Activated CD8-positive, alpha-beta T cell treated with anti-CD3 and anti-CD28 coated beads, Interleukin-2, amount 10 ng/mL, durations not matched to agents 7 days and 5 days (primary cell): Measurements from ENCODE around the gene CAND2. TPM values are rescaled to one million over a fixed set of nuclear protein-coding genes. Genes with fewer than 3 reads are reported as not detected.

Experiments
- ATAC-seq: fragments of 150-1000 bp; cut with Tn5 transposase; one replicate; pipeline ENCODE4 v1.10.0; 2021; ENCODE audit warnings: moderate library complexity
- CTCF ChIA-PET: fragments of 350-600 bp; sonication (Branson Sonifier 250); formaldehyde crosslinking; loops from one replicate; lab custom pipeline; 2021; ENCODE audit warnings: antibody characterized with exemption; lab: Charles Lee
- POLR2A ChIA-PET: fragments of 350-600 bp; sonication (Branson Sonifier 250); formaldehyde crosslinking; loops from one replicate; lab custom pipeline; 2021; ENCODE audit warnings: antibody characterized with exemption; lab: Charles Lee
- DNase-seq: peaks from one replicate; pipeline ENCODE4 v3.0.0-alpha.2; 2020
- H3K27ac Mint-ChIP-seq: one replicate; pipeline ENCODE4 v1.8.0; 2021; ENCODE audit warnings: mild to moderate bottlenecking, mixed read lengths
- H3K27me3 Mint-ChIP-seq: one replicate; pipeline ENCODE4 v1.8.0; 2021; ENCODE audit warnings: low read depth, mixed read lengths
- H3K36me3 Mint-ChIP-seq: one replicate; pipeline ENCODE4 v1.8.0; 2021; ENCODE audit warnings: low read depth, mixed read lengths
- H3K4me1 Mint-ChIP-seq: one replicate; pipeline ENCODE4 v1.8.0; 2021; ENCODE audit warnings: low read depth, mixed read lengths
- H3K4me3 Mint-ChIP-seq: one replicate; pipeline ENCODE4 v1.8.0; 2021; ENCODE audit warnings: mild to moderate bottlenecking, mixed read lengths
- H3K9me3 Mint-ChIP-seq: one replicate; pipeline ENCODE4 v1.8.0; 2022; ENCODE audit warnings: mixed read lengths; ENCODE audit not compliant: insufficient read depth
- total RNA-seq, 2 experiments: library from RNA; stranded (reverse); gene quantifications; one replicate each; pipeline ENCODE4 v1.2.3, GENCODE V29; 2021

CAND2 gene
- total RNA-seq, 2 experiments from 2014 or later = 0.31 to 0.53 TPM

DNA sequence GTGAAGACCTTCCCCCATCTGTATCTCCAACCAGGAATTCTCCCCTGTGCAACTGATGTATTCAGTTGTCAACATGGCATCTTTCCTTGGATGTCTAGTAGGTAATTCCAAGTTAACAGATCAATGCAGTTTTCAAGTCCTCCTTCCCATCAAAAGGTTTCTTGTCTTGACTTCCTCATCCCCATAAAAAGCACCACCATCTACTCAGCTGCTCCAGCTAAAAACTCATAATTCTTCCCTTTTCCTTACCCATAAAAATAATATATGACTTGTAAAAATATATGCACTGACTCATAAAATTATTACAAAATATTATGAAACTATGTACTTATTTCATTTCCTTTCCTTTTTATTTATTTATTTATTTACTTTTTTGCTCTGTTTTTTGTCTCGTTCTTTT is 5.0 kb upstream of the CAND2 start:
- ATAC-seq (no peak), DNase-seq (no peak)
- Mint-ChIP-seq H3K4me1 (peaks cover 3% of the 10 kb centered on the region), H3K27me3 (peaks cover 17% of the 10 kb centered on the region), H3K4me3 (no peak overlapping the region), H3K36me3 (no peaks in the 10 kb centered on the region), H3K9me3 (no peaks in the 10 kb centered on the region), H3K27ac (no peak overlapping the region)
- CTCF ChIA-PET = no interaction called here
- POLR2A ChIA-PET = no interaction called here

DNA sequence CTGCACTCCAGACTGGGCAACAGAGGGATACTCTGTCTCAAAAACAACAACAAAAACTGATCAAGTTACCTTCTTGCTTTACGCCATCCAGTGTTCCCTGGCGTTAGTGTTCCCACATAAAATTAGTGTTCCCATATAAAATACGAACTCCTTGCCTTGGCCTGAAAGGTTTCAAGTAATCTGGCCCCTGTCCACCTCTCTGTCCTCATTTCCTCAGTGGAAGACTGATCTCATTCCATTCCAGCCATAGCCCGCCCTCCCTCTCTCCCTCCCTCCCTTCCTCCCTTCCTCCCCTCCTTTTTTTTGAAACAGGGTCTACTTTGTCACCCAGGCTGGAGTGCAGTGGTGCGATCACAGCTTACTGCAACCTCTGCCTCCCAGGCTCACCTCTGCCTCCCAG is 2.8 kb upstream of the CAND2 start:
- ATAC-seq (no peak), DNase-seq (no peak)
- Mint-ChIP-seq H3K36me3 (no peaks in the 10 kb centered on the region), H3K27ac (no peak overlapping the region), H3K4me3 (no peak overlapping the region), H3K27me3 (peaks cover 22% of the 10 kb centered on the region), H3K4me1 (peaks cover 6% of the 10 kb centered on the region), H3K9me3 (no peaks in the 10 kb centered on the region)
- CTCF ChIA-PET = interaction anchor here (1.0 kb wide), 1 partner anchor 17 kb away, joined by 3 read pairs; no protein-coding TSS in a partner anchor
- POLR2A ChIA-PET = no interaction called here

DNA sequence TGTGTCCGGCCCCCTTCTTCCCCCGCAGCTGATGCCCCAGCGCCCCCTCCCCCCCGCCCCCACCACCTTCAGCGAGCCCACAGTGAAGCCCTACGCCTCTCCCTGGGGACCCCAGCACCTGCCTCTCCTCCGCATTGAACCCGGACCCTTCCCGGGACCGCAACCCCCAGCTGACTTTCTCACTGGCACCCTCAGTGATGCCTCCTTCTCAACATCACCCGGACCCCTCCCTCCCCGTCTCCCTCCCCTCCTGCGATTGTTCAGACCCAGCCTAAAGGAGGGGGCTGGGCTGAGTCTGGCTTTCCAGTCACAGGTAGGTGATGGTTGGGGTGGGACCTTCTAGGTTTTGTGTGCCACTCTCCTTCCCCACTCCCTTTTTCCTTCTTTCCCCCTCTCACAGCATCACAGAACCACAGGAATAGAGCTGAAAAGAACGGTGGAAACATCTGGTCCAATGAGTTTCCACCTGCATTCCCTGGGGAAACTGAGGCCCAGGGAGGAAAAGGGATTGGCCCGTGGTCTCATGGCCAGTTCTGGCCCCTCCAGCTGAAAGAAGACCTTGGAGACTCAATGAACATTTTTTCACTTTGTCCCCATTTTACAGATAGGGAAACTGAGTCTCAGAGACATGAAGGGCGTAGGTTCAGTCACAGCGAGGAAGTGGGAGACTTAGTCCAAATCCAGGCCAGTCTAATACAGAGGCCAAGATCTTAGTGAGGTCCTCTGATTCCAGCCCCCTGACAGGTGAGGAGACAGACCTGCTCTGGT is 828 bp downstream of the CAND2 start:
- Mint-ChIP-seq H3K9me3 (no peaks in the 10 kb centered on the region), H3K36me3 (no peaks in the 10 kb centered on the region), H3K4me1 (peaks cover 6% of the 10 kb centered on the region), H3K27ac (no peak overlapping the region), H3K27me3 (peaks cover 17% of the 10 kb centered on the region), H3K4me3 (no peak overlapping the region)
- ChIA-PET CTCF (interaction anchor here (0.9 to 2.4 kb wide), 4 partner anchors 10 to 94 kb away, joined by 4 to 15 read pairs (median 5); partner anchors contain the start of gene RPL32), POLR2A (no interaction called here)
- no peak for DNase-seq
- no peak for ATAC-seq

DNA sequence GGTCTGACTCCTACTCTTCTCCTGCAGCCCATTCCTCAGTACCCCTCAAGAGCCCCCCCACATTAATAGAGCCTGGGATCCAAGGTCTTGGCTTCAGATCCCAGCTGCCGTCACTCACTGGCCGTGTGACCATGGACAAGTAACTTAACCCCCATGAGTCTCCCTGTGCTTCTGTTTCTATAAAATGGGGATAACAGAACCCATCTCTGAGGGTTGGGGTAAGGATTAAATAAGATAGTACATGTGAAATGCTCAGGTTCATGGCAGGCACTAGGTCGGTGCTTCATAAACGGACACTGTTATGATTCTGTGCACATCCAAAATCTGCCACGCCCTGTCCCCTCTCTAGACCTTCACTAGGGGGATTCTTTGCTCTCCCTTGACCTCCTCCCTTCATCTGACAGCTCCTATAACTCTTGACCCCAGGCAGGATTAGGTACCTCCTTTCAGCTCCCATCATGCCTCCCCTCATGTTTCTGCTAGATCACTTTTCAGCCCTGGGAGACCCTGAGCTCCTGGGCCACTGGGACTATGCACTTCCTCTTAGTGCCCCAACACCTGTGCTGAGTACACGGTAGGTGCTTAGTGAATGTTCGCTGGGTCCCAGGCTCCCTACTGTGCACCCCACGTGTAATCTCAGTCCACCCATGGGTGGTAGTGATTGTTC is 1.5 kb downstream of the CAND2 start:
- Mint-ChIP-seq H3K4me3 (no peak overlapping the region), H3K9me3 (no peaks in the 10 kb centered on the region), H3K4me1 (peaks cover 6% of the 10 kb centered on the region), H3K27me3 (peaks cover 17% of the 10 kb centered on the region), H3K27ac (no peak overlapping the region), H3K36me3 (no peaks in the 10 kb centered on the region)
- CTCF ChIA-PET = no interaction called here
- DNase-seq (no peak), ATAC-seq (no peak)
- POLR2A ChIA-PET = no interaction called here

DNA sequence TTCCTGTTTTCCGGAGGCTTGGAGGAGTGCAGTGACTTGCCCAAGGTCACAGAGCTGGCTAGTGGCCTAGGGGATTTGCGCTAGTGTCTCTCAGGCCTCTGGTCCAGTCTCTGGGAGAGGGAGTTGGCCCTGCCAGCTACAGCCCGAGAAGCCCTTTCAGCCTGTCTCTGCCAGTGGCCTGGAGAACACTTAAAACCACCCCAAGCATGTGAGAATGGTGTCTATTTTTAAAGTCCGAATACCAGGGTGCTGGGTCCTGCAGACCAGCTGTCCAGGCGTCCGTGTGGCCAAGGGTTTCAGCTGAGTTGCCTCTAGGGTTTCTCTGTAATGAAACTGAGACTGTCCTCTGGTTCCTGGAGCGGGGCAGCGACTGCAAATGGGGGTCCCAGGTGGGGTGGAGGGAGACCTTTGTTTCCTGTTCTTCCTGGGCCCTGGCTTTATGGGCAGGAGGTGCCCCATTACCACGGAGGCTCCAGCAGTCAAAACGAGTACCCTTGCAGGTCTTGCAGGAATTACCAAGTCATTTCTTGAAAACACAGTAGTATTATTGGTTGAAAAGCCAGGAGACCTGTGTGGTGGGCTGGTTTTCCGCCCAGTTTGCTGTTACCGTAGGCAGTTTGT is 2.2 kb downstream of the CAND2 start:
- Mint-ChIP-seq H3K27ac (no peak overlapping the region), H3K27me3 (peaks cover 17% of the 10 kb centered on the region), H3K4me1 (peaks cover 6% of the 10 kb centered on the region), H3K4me3 (no peak overlapping the region), H3K36me3 (no peaks in the 10 kb centered on the region), H3K9me3 (no peaks in the 10 kb centered on the region)
- CTCF ChIA-PET = interaction anchor here (3.8 kb wide), 1 partner anchor 11 kb away, joined by 26 read pairs; no protein-coding TSS in a partner anchor
- POLR2A ChIA-PET = no interaction called here
- DNase-seq (no peak), ATAC-seq (no peak)

DNA sequence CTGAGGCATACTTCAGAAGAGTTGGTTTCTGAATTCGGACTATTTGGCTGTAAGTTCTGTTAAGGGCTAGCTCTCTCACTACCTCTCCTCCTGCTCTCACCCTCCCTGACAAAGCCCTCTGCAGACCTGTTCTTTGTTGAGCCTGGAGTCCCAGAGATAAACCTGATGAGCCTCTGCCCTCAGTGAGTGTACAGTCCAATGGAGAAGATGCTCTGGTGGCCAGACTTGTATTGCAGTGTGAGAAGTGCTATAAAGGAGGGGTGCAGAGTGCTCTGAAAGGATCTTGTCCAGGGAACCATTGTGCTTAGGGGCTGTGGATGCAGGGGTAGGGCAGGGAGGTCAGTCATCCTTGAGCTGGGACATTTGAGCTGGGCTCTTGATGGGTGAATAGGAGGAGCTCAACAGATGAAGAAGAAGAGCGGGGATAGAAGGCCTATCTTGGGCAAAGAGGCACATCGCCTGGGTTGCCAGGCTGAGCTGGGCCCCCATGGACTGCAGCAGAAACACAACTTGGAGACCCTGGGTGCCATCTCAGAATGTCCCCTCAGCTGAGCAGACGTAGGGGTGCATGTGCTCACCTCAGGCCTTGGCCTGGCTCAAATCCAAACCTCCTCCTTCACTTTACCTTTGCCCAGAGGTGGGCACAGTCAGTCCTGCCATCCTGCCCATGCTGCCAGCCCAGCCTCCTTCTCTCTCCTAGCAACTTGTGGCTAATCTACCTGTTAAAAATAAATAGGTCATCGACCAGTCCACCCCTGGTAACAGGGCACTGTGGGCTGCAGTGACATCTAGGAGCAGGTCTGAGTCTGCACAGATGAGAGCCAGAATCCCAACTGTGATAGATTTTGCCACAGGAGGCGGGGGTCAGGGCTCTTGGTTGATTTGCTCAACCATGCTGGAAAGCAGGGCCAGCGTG is 3.3 kb downstream of the CAND2 start:
- Mint-ChIP-seq H3K4me3 (no peak overlapping the region), H3K9me3 (no peaks in the 10 kb centered on the region), H3K36me3 (no peaks in the 10 kb centered on the region), H3K27ac (no peak overlapping the region), H3K4me1 (peaks cover 6% of the 10 kb centered on the region), H3K27me3 (peaks cover 17% of the 10 kb centered on the region)
- no peak for DNase-seq
- ChIA-PET POLR2A (no interaction called here), CTCF (interaction anchor here (3.8 kb wide), 1 partner anchor 10 kb away, joined by 26 read pairs; no protein-coding TSS in a partner anchor)
- ATAC-seq = no peak

DNA sequence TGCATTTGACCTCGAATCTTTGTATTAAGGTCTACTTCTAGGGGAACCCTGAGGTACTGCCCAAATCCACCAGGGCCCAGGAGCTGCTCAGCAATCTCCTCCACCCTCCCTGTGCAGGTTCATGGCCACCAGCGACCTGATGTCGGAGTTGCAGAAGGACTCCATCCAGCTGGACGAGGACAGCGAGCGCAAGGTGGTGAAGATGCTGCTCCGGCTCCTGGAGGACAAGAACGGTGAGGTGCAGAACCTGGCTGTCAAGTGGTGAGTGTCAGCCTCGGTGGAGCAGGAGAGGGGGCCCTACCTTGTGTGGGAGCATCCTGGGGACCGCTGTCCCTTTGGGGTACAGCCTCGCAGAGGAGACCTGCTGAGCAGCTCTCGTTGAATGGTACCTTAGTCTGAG is 6.9 kb downstream of the CAND2 start:
- H3K27ac Mint-ChIP-seq = no peak overlapping the region
- no peak overlapping the region for H3K4me3 Mint-ChIP-seq
- ChIA-PET CTCF (no interaction called here), POLR2A (interaction anchor here (0.6 kb wide), 1 partner anchor 299 kb away, joined by 3 read pairs; no protein-coding TSS in a partner anchor)
- no peaks in the 10 kb centered on the region for H3K27me3 Mint-ChIP-seq
- H3K36me3 Mint-ChIP-seq = no peaks in the 10 kb centered on the region
- DNase-seq = no peak
- no peaks in the 10 kb centered on the region for H3K9me3 Mint-ChIP-seq
- H3K4me1 Mint-ChIP-seq = no peaks in the 10 kb centered on the region
- no peak for ATAC-seq

DNA sequence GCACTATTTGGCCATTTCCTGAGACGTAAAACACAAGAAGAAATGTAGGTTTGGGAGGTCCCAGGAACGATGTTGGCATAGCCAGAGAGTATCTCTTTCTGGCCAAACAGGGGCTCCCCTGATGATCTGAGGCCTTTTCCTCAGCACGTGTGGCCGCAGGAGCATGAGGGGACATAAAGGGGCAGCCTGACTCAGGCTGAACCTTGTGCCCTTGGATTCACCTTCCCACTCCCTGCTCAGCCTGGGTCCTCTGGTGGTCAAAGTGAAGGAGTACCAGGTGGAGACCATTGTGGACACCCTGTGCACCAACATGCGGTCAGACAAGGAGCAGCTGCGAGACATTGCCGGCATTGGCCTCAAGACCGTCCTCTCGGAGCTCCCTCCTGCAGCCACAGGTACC is 10.6 kb downstream of the CAND2 start:
- DNase-seq (no peak), ATAC-seq (no peak)
- H3K27ac Mint-ChIP-seq = no peak overlapping the region
- POLR2A ChIA-PET = no interaction called here
- peaks cover 11% of the 10 kb centered on the region for H3K27me3 Mint-ChIP-seq
- peaks cover 6% of the 10 kb centered on the region for H3K4me1 Mint-ChIP-seq
- no peaks in the 10 kb centered on the region for H3K36me3 Mint-ChIP-seq
- no peaks in the 10 kb centered on the region for H3K9me3 Mint-ChIP-seq
- CTCF ChIA-PET = interaction anchor here (3.5 to 3.6 kb wide), 2 partner anchors 15 to 20 kb away, joined by 15 to 34 read pairs; no protein-coding TSS in a partner anchor
- no peak overlapping the region for H3K4me3 Mint-ChIP-seq

DNA sequence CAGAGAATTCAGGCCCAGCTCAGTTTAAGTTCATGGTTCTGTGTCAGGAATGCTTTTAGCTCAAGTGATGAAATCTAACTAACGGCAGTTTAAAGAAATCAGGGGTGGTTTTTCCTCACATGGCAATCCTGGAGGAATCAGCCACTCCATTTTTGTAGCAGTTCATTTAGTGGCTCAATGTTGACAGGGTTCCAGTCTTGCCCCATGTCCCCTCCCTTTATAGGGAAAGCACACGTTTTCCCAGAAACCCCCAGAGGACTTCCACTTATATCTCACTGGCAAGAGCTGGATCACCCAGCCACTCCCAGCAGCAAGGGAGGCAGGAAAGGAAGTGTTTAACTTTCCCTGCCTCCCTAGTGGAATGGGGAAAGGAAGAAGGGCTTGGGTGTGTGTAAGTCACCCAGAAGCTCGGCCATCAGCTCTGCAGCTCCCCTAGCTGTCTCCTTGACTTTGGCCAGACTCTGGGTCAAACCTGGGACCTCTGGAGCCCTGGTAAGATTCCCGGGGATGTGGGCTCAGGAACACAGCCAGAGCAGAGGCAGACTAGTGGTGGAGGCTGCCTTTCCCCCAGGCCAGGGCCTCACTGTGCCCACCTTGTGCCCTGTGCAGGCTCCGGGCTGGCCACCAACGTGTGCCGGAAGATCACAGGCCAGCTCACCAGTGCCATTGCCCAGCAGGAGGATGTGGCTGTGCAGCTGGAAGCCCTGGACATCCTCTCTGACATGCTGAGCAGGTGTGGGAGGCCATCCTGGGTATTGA is 11.3 kb downstream of the CAND2 start:
- no peaks in the 10 kb centered on the region for H3K9me3 Mint-ChIP-seq
- H3K27me3 Mint-ChIP-seq = peaks cover 11% of the 10 kb centered on the region
- DNase-seq = no peak
- ATAC-seq = no peak
- H3K4me3 Mint-ChIP-seq = no peak overlapping the region
- ChIA-PET CTCF (interaction anchor here (1.4 to 3.6 kb wide), 5 partner anchors 14 to 101 kb away, joined by 4 to 34 read pairs (median 6); partner anchors contain the start of gene RPL32), POLR2A (no interaction called here)
- H3K4me1 Mint-ChIP-seq = peaks cover 6% of the 10 kb centered on the region
- H3K36me3 Mint-ChIP-seq = no peaks in the 10 kb centered on the region
- no peak overlapping the region for H3K27ac Mint-ChIP-seq

DNA sequence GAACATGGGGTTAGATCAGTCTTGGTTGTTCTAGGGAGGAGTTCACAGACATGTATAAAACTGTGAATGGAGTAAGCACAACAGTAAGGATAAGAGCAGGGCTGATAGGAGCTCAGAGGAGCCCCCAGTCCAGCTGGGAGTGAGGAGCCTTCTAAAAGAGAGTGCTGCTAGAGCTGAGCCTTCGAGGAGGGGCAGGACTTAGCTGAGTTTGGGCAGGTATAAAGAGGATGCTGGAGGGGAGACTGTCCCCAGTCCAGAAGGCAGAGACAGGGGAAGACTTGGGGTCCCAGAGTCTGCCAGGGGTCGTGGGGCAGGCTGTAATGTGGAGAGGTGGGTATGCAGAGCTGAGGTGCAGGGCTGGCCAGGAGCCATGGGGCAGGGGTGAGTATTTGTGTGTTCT is 12.1 kb downstream of the CAND2 start:
- no peak overlapping the region for H3K4me3 Mint-ChIP-seq
- H3K36me3 Mint-ChIP-seq = no peaks in the 10 kb centered on the region
- H3K4me1 Mint-ChIP-seq = peaks cover 6% of the 10 kb centered on the region
- H3K27ac Mint-ChIP-seq = peak overlapping the region; percentile 8
- ChIA-PET CTCF (interaction anchor here (1.3 to 3.6 kb wide), 6 partner anchors 13 to 102 kb away, joined by 3 to 34 read pairs (median 6); partner anchors contain the start of gene RPL32), POLR2A (no interaction called here)
- no peak for ATAC-seq
- no peak for DNase-seq
- H3K9me3 Mint-ChIP-seq = no peaks in the 10 kb centered on the region
- H3K27me3 Mint-ChIP-seq = peaks cover 11% of the 10 kb centered on the region
